Measurements from ENCODE around the gene GALNT6. TPM values are rescaled to one million over a fixed set of nuclear protein-coding genes. Genes with fewer than 3 reads are reported as not detected.

The GALNT6 gene
- total and polyA plus RNA-seq, 2 of the 13 experiments (the other 11 are each of a cell fraction or from before 2014, with no cell fraction given): 1.0 to 1.1 TPM

DNA sequence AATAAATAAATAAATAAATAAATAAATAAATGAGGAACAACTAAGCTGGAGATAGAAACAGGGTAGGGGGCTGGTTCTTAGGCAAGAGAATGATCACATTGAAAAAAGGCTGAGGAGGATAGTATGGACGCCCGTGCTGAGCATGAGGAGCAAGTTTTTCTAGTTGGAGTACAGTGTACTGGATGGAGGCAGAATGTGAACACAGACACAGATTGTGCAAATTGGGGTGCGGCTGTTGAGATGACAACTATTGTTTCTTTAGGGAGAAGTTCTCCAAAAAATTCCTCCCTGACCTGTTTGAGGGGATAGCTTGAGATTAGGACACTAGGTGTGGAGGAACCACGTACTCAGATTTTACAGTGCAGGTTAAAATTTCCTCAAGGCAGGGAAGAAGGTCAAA lies 66.3 kb downstream of the GALNT6 start:
- Histone ChIP-seq H3K36me3 (replicated peaks in 1 of 2; ENCODE audit: control insufficient read depth in 1 of 2, insufficient read depth in 2 of 2, low read length in 2 of 2) (no peaks in the 10 kb centered on the region), H3K27ac (ENCODE audit: extremely low read length, insufficient read depth, low read length) (no peak overlapping the region), H3K9me3 (ENCODE audit: low read length) (no peaks in the 10 kb centered on the region), H2AFZ (ENCODE audit: low read length) (no peak overlapping the region), H3K9ac (ENCODE audit: insufficient read depth, low read depth, low read length) (no peak overlapping the region), H3K27me3 (ENCODE audit: control insufficient read depth in 1 of 2, insufficient read depth in 2 of 2, low read length in 2 of 2) (0 out of 5 replicates have a peak, but pooled peaks cover 0 to 5% of the 10 kb centered on the region in 2 experiments), H3K4me3 (replicated peaks in 1 of 3; ENCODE audit: insufficient read depth in 1 of 3, low read depth in 2 of 3, low read length in 3 of 3) (no peak overlapping the region), H3K4me1 (ENCODE audit: insufficient read depth, low read length) (peaks cover 11% of the 10 kb centered on the region; the same call in 1 of the 2 replicates), H3K4me2 (ENCODE audit: low read depth, low read length) (no peak overlapping the region), H4K20me1 (ENCODE audit: insufficient read depth, low read length) (no peaks in the 10 kb centered on the region), H3K79me2 (ENCODE audit: insufficient read depth, low read length) (no peaks in the 10 kb centered on the region)
- BruUV-seq (replicated peaks): no TSS peak
- 46% methylated on average over 4 of the region's 4 CpGs for WGBS (ENCODE audit: low lambda C conversion rate)
- intact Hi-C loops (cut with micrococcal nuclease; ENCODE audit: unreplicated experiment) (no loop called here), in situ Hi-C loops (cut with HindIII; ENCODE audit: extremely low pct_ligation_motif_present, low pct_unique_long_range_greater_than_20kb) (no loop called here)
- FAIRE-seq (no peak), ATAC-seq (no peak), DNase-seq (ENCODE audit: low spot score) (no peak)
- no peak for TF ChIP-seq ZNF709 (CRISPR knock-in tag; IDR thresholded peaks at IDR 0.05)
- TF ChIP-seq ZNF350 (CRISPR knock-in tag; IDR thresholded peaks at IDR 0.05; ENCODE audit: borderline replicate concordance, low read depth): no peak
- no peak for TF ChIP-seq ZNF713 (CRISPR knock-in tag; IDR thresholded peaks at IDR 0.05)
- no peak for TF ChIP-seq TFE3 (CRISPR knock-in tag; IDR thresholded peaks at IDR 0.05)
- TF ChIP-seq TOE1 (CRISPR knock-in tag; IDR thresholded peaks at IDR 0.05): no peak
- no peak for TF ChIP-seq RFX3 (CRISPR knock-in tag; IDR thresholded peaks at IDR 0.05)
- no peak for TF ChIP-seq ZFP36L1 (CRISPR knock-in tag; IDR thresholded peaks at IDR 0.05)
- TF ChIP-seq WIZ (CRISPR knock-in tag; IDR thresholded peaks at IDR 0.05): no peak
- TF ChIP-seq, protein P1, sequence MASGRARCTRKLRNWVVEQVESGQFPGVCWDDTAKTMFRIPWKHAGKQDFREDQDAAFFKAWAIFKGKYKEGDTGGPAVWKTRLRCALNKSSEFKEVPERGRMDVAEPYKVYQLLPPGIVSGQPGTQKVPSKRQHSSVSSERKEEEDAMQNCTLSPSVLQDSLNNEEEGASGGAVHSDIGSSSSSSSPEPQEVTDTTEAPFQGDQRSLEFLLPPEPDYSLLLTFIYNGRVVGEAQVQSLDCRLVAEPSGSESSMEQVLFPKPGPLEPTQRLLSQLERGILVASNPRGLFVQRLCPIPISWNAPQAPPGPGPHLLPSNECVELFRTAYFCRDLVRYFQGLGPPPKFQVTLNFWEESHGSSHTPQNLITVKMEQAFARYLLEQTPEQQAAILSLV (CRISPR knock-in tag; IDR thresholded peaks at IDR 0.05; ENCODE audit: borderline replicate concordance): no peak
- CTCF ChIA-PET (ENCODE audit: low intra/inter-chr PET ratio, low total read pairs): no interaction called here
- POLR2A ChIA-PET: no interaction called here

Data from HepG2 (cell line).